Measurements from ENCODE around the gene AGXT. TPM values are rescaled to one million over a fixed set of nuclear protein-coding genes. Genes with fewer than 3 reads are reported as not detected.

AGXT gene
- polyA plus RNA-seq, 5 donors = 0.06 to 0.54 (median 0.18) TPM

GRCh38 chr2:240926516-240927389, 58.1 kb downstream of the AGXT start:
- DNase-seq = peak in 1 of 2 donors; percentile 36

DNA sequence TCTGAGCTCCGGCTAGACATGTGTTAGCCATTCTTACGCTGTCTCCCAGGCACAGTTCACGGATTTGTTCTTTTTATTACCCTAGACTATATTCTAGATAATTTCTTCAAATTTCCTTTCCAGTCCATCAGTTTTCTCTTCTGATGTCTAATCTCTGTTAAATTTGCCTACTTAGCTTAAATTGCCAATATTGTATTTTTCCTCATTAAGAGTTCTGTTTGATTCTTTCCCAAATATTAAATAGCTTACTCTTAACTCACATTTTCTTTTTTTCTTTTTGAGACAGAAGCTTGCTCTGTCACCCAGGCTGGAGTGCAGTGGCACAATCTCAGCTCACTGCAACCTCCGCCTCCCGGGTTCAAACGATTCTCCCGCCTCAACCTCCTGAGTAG, 58.8 kb downstream of the AGXT start:
- DNase-seq = no peak

DNA sequence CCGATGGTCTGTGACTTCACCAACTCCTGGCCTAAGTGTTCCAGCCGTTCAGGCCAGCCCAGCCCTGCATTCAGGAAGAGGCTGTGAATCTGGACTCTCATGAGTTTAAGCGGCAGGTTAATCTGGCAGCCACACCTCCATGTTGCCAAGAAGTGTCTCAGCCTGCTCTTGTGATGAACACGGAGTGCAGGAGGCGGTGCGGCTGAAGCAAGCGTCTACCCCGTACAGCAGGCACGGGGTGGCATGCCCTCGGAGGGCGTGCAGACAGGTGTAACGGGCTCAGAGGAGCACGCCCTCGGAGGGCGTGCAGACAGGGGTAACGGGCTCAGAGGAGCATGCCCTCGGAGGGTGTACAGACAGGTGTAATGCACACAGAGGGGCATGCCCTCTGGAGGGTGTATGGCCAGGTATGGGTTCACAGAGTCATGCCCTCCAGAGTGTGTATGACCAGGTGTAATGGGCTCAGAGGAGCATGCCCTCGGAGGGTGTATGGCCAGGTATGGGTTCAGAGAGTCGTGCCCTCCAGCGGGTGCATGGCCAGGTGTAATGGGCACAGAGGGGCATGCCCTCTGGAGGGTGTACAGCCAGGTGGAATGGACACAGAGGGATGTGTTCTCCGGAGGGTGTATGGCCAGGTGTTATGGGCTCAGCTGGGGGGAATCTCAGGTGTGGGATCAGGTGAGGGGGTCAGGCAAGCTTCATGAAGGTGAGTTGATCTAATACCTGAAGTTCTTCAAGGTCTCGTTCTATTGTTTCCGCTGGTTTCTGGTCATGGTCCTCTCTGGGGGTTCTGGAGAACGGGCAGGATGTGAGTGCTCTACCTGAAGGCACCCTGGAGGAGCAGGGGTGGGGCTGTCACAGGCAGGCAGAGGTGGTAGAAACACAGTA, 60.1 kb downstream of the AGXT start:
- DNase-seq = no peak

GRCh38 chr2:240929364-240930095, 60.9 kb downstream of the AGXT start:
- no peak for DNase-seq

Other genes with a start within 250 kb of the AGXT start
- 1 to 10 TPM; 1.2 to 3.7 (median 3.0) TPM for gene GPR35, start 243.3 kb upstream of the AGXT start, polyA plus RNA-seq (ENCODE audit: insufficient read depth in 1 of 5, insufficient read length in 5 of 5, low replicate concordance in 1 of 5)
- under 1 TPM in 1 of 5 donors, not detected in 4; 0.05 TPM for gene AQP12B, start 185.9 kb upstream of the AGXT start, polyA plus RNA-seq (ENCODE audit: insufficient read depth in 1 of 5, insufficient read length in 5 of 5, low replicate concordance in 1 of 5)
- not detected for gene AQP12A, start 177.0 kb upstream of the AGXT start, polyA plus RNA-seq (ENCODE audit: insufficient read depth in 1 of 5, insufficient read length in 5 of 5, low replicate concordance in 1 of 5)
- 1 to 10 TPM; 1.2 to 4.9 (median 1.8) TPM for gene KIF1A, start 48.6 kb upstream of the AGXT start, polyA plus RNA-seq (ENCODE audit: insufficient read depth in 1 of 5, insufficient read length in 5 of 5, low replicate concordance in 1 of 5)
- 1 to 10 TPM in 4 of 5 donors, under 1 TPM in 1; 0.61 to 4.6 (median 1.4) TPM for gene MAB21L4, start 27.3 kb downstream of the AGXT start, polyA plus RNA-seq (ENCODE audit: insufficient read depth in 1 of 5, insufficient read length in 5 of 5, low replicate concordance in 1 of 5)
- 1 to 10 TPM in 4 of 5 donors, under 1 TPM in 1; 0.95 to 3.5 (median 2.7) TPM for gene CROCC2, start 37.5 kb downstream of the AGXT start, polyA plus RNA-seq (ENCODE audit: insufficient read depth in 1 of 5, insufficient read length in 5 of 5, low replicate concordance in 1 of 5)
- gene SNED1, start 129.8 kb downstream of the AGXT start, polyA plus RNA-seq (ENCODE audit: insufficient read depth in 1 of 5, insufficient read length in 5 of 5, low replicate concordance in 1 of 5) = 10 to 100 TPM; 40.8 to 60.3 (median 54.9) TPM
- 100 to 1,000 TPM in 1 of 5 donors, 10 to 100 TPM in 4; 75.2 to 105 (median 92.6) TPM for gene MTERF4, start 233.5 kb downstream of the AGXT start, polyA plus RNA-seq (ENCODE audit: insufficient read depth in 1 of 5, insufficient read length in 5 of 5, low replicate concordance in 1 of 5)